HL-60 (cell line): ENCODE results near the gene AGO4.

ENCODE experiments used
- POLR2AphosphoS5 ChIP-seq: IDR thresholded peaks from 2 replicates; pipeline ENCODE4 v1.6.1; 2012; ENCODE audit warnings: low read depth
- TF ChIP-seq, protein P1 (sequence below): IDR thresholded peaks from one replicate; pipeline ENCODE4 v1.5.1; 2011; ENCODE audit warnings: low read length, control low read depth, inconsistent platforms; ENCODE audit not compliant: insufficient read depth
- TF ChIP-seq, protein P2 (sequence below): IDR thresholded peaks from 2 replicates; pipeline ENCODE4 v1.6.1; 2012; ENCODE audit warnings: low read depth; ENCODE audit not compliant: insufficient replicate concordance

DNA sequence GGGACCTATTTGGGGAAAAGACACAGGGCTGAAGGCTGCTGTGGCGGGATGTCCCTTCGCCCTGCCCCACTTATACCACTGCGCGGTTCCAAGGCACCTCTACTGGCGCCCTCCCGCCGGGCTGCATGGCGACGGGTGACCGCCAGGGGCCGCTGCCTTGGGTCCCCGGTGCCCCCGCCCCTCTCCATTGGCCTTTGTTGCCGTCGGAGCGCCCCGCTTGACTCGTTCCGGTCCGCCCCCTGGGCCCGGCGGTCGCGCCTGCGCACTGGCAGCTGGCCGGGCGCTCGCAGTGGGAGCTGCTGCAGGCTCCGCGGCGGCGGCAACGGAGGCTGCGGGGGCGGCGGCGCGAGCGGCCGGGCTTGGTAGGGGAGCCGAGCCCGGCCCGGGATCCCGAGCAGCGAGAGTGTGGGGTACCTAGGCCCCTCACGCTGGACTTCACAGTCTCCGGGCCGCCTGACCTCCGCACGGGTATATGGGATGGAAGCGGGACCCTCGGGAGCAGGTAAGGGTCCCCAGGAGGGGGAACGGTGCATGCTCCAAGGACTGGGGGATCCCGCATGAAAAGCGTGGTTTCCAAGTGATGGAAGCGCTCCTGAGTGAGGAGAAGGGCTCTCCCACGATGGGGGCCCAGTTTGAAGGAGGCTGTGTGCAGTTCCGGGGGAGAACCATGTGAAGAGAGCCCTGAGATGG is 75.3 kb downstream of the AGO4 start, which contains the start of gene AGO1:
- TF ChIP-seq, protein P1, sequence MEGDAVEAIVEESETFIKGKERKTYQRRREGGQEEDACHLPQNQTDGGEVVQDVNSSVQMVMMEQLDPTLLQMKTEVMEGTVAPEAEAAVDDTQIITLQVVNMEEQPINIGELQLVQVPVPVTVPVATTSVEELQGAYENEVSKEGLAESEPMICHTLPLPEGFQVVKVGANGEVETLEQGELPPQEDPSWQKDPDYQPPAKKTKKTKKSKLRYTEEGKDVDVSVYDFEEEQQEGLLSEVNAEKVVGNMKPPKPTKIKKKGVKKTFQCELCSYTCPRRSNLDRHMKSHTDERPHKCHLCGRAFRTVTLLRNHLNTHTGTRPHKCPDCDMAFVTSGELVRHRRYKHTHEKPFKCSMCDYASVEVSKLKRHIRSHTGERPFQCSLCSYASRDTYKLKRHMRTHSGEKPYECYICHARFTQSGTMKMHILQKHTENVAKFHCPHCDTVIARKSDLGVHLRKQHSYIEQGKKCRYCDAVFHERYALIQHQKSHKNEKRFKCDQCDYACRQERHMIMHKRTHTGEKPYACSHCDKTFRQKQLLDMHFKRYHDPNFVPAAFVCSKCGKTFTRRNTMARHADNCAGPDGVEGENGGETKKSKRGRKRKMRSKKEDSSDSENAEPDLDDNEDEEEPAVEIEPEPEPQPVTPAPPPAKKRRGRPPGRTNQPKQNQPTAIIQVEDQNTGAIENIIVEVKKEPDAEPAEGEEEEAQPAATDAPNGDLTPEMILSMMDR: peak; percentile 72
- TF ChIP-seq POLR2AphosphoS5: 0 out of 2 replicates have a peak, but pooled peaks have one; percentile 40
- TF ChIP-seq, protein P2, sequence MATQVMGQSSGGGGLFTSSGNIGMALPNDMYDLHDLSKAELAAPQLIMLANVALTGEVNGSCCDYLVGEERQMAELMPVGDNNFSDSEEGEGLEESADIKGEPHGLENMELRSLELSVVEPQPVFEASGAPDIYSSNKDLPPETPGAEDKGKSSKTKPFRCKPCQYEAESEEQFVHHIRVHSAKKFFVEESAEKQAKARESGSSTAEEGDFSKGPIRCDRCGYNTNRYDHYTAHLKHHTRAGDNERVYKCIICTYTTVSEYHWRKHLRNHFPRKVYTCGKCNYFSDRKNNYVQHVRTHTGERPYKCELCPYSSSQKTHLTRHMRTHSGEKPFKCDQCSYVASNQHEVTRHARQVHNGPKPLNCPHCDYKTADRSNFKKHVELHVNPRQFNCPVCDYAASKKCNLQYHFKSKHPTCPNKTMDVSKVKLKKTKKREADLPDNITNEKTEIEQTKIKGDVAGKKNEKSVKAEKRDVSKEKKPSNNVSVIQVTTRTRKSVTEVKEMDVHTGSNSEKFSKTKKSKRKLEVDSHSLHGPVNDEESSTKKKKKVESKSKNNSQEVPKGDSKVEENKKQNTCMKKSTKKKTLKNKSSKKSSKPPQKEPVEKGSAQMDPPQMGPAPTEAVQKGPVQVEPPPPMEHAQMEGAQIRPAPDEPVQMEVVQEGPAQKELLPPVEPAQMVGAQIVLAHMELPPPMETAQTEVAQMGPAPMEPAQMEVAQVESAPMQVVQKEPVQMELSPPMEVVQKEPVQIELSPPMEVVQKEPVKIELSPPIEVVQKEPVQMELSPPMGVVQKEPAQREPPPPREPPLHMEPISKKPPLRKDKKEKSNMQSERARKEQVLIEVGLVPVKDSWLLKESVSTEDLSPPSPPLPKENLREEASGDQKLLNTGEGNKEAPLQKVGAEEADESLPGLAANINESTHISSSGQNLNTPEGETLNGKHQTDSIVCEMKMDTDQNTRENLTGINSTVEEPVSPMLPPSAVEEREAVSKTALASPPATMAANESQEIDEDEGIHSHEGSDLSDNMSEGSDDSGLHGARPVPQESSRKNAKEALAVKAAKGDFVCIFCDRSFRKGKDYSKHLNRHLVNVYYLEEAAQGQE: no peak
